Lung (tissue), 12 donors: ENCODE results near the gene GEN1. TPM values are rescaled to one million over a fixed set of nuclear protein-coding genes. Genes with fewer than 3 reads are reported as not detected.

Experiments used
- ATAC-seq: fragments of 200-7000 bp; cut with Tn5 transposase; one replicate; pipeline ENCODE4 v1.9.1; 2020; ENCODE audit warnings: moderate number of reproducible peaks; ENCODE audit not compliant: insufficient read depth, low FRiP score
- DNase-seq, 3 donors: peaks; one replicate each; pipeline ENCODE4 v3.0.0-alpha.2; 2013 to 2017
- H3K27ac ChIP-seq, 2 donors: one replicate each; pipeline ENCODE4 v1.5.1; 2013; ENCODE audit warnings: mild to moderate bottlenecking in 2 of 2, moderate library complexity in 2 of 2, control low read depth in 1 of 2, inconsistent platforms in 1 of 2, low read depth in 1 of 2, low read length in 1 of 2
- H3K27me3 ChIP-seq, 3 donors: one replicate each; pipeline ENCODE4 v1.5.1; 2013; ENCODE audit warnings: low read length in 2 of 3; ENCODE audit not compliant: control insufficient read depth in 3 of 3, insufficient read depth in 3 of 3
- H3K36me3 ChIP-seq, 4 donors: one replicate each; pipeline ENCODE4 v1.5.1; 2013; ENCODE audit warnings: low read length in 4 of 4, mild to moderate bottlenecking in 1 of 4, moderate library complexity in 1 of 4; ENCODE audit not compliant: control insufficient read depth in 4 of 4, insufficient read depth in 4 of 4
- H3K4me1 ChIP-seq, 5 donors: one replicate each; pipeline ENCODE4 v1.5.1; 2013; ENCODE audit warnings: low read length in 5 of 5, mild to moderate bottlenecking in 2 of 5, moderate library complexity in 1 of 5; ENCODE audit not compliant: control insufficient read depth in 5 of 5, insufficient read depth in 5 of 5
- H3K4me3 ChIP-seq: one replicate; pipeline ENCODE4 v1.5.1; 2013; ENCODE audit warnings: mild to moderate bottlenecking, control low read depth, moderate library complexity
- H3K9ac ChIP-seq, 2 donors: one replicate each; pipeline ENCODE4 v1.5.1; 2013; ENCODE audit warnings: low read length in 2 of 2, control low read depth in 1 of 2; ENCODE audit not compliant: insufficient read depth in 1 of 2
- H3K9me3 ChIP-seq, 4 donors: one replicate each; pipeline ENCODE4 v1.5.1; 2013; ENCODE audit warnings: low read length in 3 of 4, mild to moderate bottlenecking in 1 of 4, moderate library complexity in 1 of 4; ENCODE audit not compliant: control insufficient read depth in 4 of 4, insufficient read depth in 3 of 4
- CTCF ChIP-seq: IDR thresholded peaks from 2 replicates; pipeline ENCODE4 v1.5.1; 2012; ENCODE audit warnings: mild to moderate bottlenecking; ENCODE audit errors: control extremely low read depth, extremely low read depth
- WGBS, 2 donors: extraction: QIAGEN DNeasy Blood & Tissue Kit; methylation state at CpG; one replicate each; pipeline ENCODE4 v1.1.7; 2013; 5-methylcytosine and 5-hydroxymethylcytosine counted together
- polyA plus RNA-seq, 2 donors: library from polyadenylated mRNA; stranded (reverse); fragments of 200-250 nt; gene quantifications; one replicate each; pipeline ENCODE4 v1.2.1, GENCODE V29; 2013
- total RNA-seq, 2 donors: library from RNA; depleted of rRNA in 1 of 2; stranded (reverse); fragments of >200 nt in 1 of 2; gene quantifications; one replicate each; pipeline ENCODE4 v1.2.1, GENCODE V29; 2014 to 2021
- donor health status: control.
- donor health status: control.
- donor health status: Bipolar disorder and iron deficiency.
- donor health status: healthy.
- donor health status: DM: yes; HTN: yes; CAD: no.

GEN1 gene
- total and polyA plus RNA-seq, 4 donors: 1.8 to 10.6 (median 4.0) TPM

GRCh38 chr2:17815468-17816184, 61.7 kb downstream of the GEN1 start:
- Histone ChIP-seq H3K4me3 (no peak overlapping the region), H3K4me1 (peaks cover 0 to 2% (median 0%) of the 10 kb centered on the region in 5 donors), H3K27ac (no peak overlapping the region), H3K9ac (no peak overlapping the region), H3K27me3 (peaks cover 0 to 6% (median 0%) of the 10 kb centered on the region in 3 donors), H3K9me3 (no peaks in the 10 kb centered on the region), H3K36me3 (no peaks in the 10 kb centered on the region)
- no peak for TF ChIP-seq CTCF
- ATAC-seq: no peak
- 85 to 94% methylated on average over 8 of the region's 8 CpGs for WGBS, 2 donors
- no peak for DNase-seq

- H3K27ac ChIP-seq: no peak within 1 kb of the TSS
- no peak within 1 kb of the TSS for H3K4me3 ChIP-seq
- no peaks in the 10 kb centered on the region for H3K36me3 ChIP-seq
- no peaks in the 10 kb centered on the region for H3K9me3 ChIP-seq
- peaks cover 0 to 12% (median 2%) of the 10 kb centered on the region in 5 donors for H3K4me1 ChIP-seq
- WGBS, 2 donors: 94% methylated on average over 26 of the region's 26 CpGs
- no peak within 1 kb of the TSS for H3K9ac ChIP-seq
- DNase-seq (no peak), ATAC-seq (no peak)
- no peak for TF ChIP-seq CTCF
- peaks cover 0 to 6% (median 0%) of the 10 kb centered on the region in 3 donors for H3K27me3 ChIP-seq
Measured at GRCh38 chr2:17816396-17817245, 62.7 kb downstream of the GEN1 start, which contains the start of gene MSGN1. Gene MSGN1, plus strand, starts transcription at chr2:17816460. Its CDS starts 59 bp downstream, at chr2:17816519.

- Histone ChIP-seq H3K36me3 (no peaks in the 10 kb centered on the region), H3K4me1 (peaks cover 0 to 27% (median 13%) of the 10 kb centered on the region in 5 donors), H3K9me3 (no peaks in the 10 kb centered on the region), H3K9ac (no peak overlapping the region), H3K27me3 (peaks cover 0 to 6% (median 0%) of the 10 kb centered on the region in 3 donors), H3K27ac (no peak overlapping the region), H3K4me3 (no peak overlapping the region)
- ATAC-seq (no peak), DNase-seq (no peak)
- 49 to 74% methylated on average over 2 of the region's 2 CpGs for WGBS, 2 donors
- no peak for TF ChIP-seq CTCF
Measured at GRCh38 chr2:17818235-17818815, 64.4 kb downstream of the GEN1 start.
